BJ (cell line): ENCODE results near the gene PRKCA. TPM values are rescaled to one million over a fixed set of nuclear protein-coding genes. Genes with fewer than 3 reads are reported as not detected.

ENCODE experiments used
- CTCF ChIA-PET: fragments of 350-600 bp; formaldehyde crosslinking; extraction: SDS; loops from one replicate; lab custom pipeline; 2021; ENCODE audit warnings: antibody characterized with exemption, inconsistent platforms; lab: Yijun Ruan, JAX
- POLR2A ChIA-PET: fragments of 300-600 bp; sonication (Branson Sonifier 250); formaldehyde crosslinking; extraction: SDS; loops from one replicate; lab custom pipeline; 2021; ENCODE audit warnings: antibody characterized with exemption; lab: Charles Lee
- DNase-seq: peaks from one replicate; pipeline ENCODE4 v3.0.0-alpha.2; 2011; ENCODE audit warnings: low read depth
- H3K27me3 ChIP-seq: 2 replicates; pipeline ENCODE4 v1.6.0; 2011; ENCODE audit warnings: low read length; ENCODE audit not compliant: control insufficient read depth, insufficient read depth
- H3K36me3 ChIP-seq: 2 replicates; pipeline ENCODE4 v1.5.1; 2011; ENCODE audit warnings: low read length; ENCODE audit not compliant: control insufficient read depth, insufficient read depth
- H3K4me3 ChIP-seq: 2 replicates; pipeline ENCODE4 v1.5.1; 2011; ENCODE audit warnings: low read depth, mild to moderate bottlenecking, control low read depth, low read length
- CTCF ChIP-seq: IDR thresholded peaks from 2 replicates; pipeline ENCODE4 v1.5.1; 2011; ENCODE audit warnings: low read depth, mild to moderate bottlenecking, control low read depth, inconsistent platforms, low read length, moderate library complexity; ENCODE audit not compliant: insufficient read depth
- polyA plus RNA-seq: library from polyadenylated mRNA; depleted of rRNA; stranded (reverse); fragments of >200 nt; gene quantifications from 2 replicates; pipeline ENCODE4 v1.2.3, GENCODE V29; 2011

The PRKCA gene
- polyA plus RNA-seq, 1 experiment, result 38.7 TPM

- no peak for TF ChIP-seq CTCF
- CTCF ChIA-PET, result no interaction called here
These were observed 510.9 kb downstream of the PRKCA start for GRCh38 chr17:66813296-66813695.

GRCh38 chr17:66814026-66814425, 511.6 kb downstream of the PRKCA start:
- no peak for TF ChIP-seq CTCF
- Histone ChIP-seq H3K36me3 (no peaks in the 10 kb centered on the region), H3K4me3 (no peak overlapping the region), H3K27me3 (peaks cover 3% of the 10 kb centered on the region; the same call in 1 of the 2 replicates)
- CTCF ChIA-PET, result interaction anchor here (1.7 kb wide), 1 partner anchor 11 kb away, joined by 4 read pairs; no protein-coding TSS in a partner anchor
- DNase-seq, result no peak
- POLR2A ChIA-PET, result no interaction called here

More at GRCh38 chr17:66813296-66813695, 510.9 kb downstream of the PRKCA start:
- DNase-seq, result no peak
- no peaks in the 10 kb centered on the region for H3K36me3 ChIP-seq
- POLR2A ChIA-PET, result no interaction called here
- no peak overlapping the region for H3K4me3 ChIP-seq
- peaks cover 3% of the 10 kb centered on the region; the same call in 1 of the 2 replicates for H3K27me3 ChIP-seq

GRCh38 chr17:66814570-66814969, 512.2 kb downstream of the PRKCA start:
- TF ChIP-seq CTCF, result no peak
- ChIA-PET CTCF (interaction anchor here (1.7 kb wide), 1 partner anchor 11 kb away, joined by 4 read pairs; no protein-coding TSS in a partner anchor), POLR2A (no interaction called here)
- Histone ChIP-seq H3K27me3 (peaks cover 3% of the 10 kb centered on the region; the same call in 1 of the 2 replicates), H3K36me3 (no peaks in the 10 kb centered on the region), H3K4me3 (no peak overlapping the region)
- no peak for DNase-seq

- no peaks in the 10 kb centered on the region for H3K36me3 ChIP-seq
- CTCF ChIA-PET, result no interaction called here
- H3K27me3 ChIP-seq, result peaks cover 3% of the 10 kb centered on the region; the same call in 1 of the 2 replicates
- DNase-seq, result no peak
- TF ChIP-seq CTCF, result no peak
- no peak overlapping the region for H3K4me3 ChIP-seq
- POLR2A ChIA-PET, result no interaction called here
These were observed 515.3 kb downstream of the PRKCA start for GRCh38 chr17:66817750-66818149.

- POLR2A ChIA-PET, result no interaction called here
- Histone ChIP-seq H3K4me3 (no peak overlapping the region), H3K36me3 (no peaks in the 10 kb centered on the region), H3K27me3 (peaks cover 3% of the 10 kb centered on the region; the same call in 1 of the 2 replicates)
- DNase-seq, result no peak
- TF ChIP-seq CTCF, result no peak
- CTCF ChIA-PET, result no interaction called here
These were observed 517.1 kb downstream of the PRKCA start for GRCh38 chr17:66819466-66819865.
